WTC11 (cell line): Measurements from ENCODE around the gene CENPT.

Experiments
- CTCF ChIP-seq: fragments of 200-600 bp; IDR thresholded peaks from 2 replicates; pipeline ENCODE4 v1.8.0; 2022; ENCODE audit warnings: antibody characterized with exemption
- KAT7 ChIP-seq: sonication (generic); formaldehyde crosslinking; IDR thresholded peaks from 2 replicates; pipeline ENCODE4 v1.8.1; 2023; ENCODE audit warnings: missing genetic modification reagents, mild to moderate bottlenecking, borderline replicate concordance
- NFYB ChIP-seq: sonication (generic); formaldehyde crosslinking; conservative IDR thresholded peaks from 2 replicates; pipeline ENCODE4 v1.8.0; 2022; ENCODE audit warnings: low read depth, missing genetic modification reagents
- NR1H2 ChIP-seq: sonication (generic); formaldehyde crosslinking; IDR thresholded peaks from 2 replicates; pipeline ENCODE4 v1.9.0; 2021; ENCODE audit warnings: mild to moderate bottlenecking, moderate library complexity, missing genetic modification reagents
- SMAD3 ChIP-seq: sonication (generic); formaldehyde crosslinking; IDR thresholded peaks from 2 replicates; pipeline ENCODE4 v1.8.0; 2022; ENCODE audit warnings: missing genetic modification reagents, mild to moderate bottlenecking, borderline replicate concordance
- SMAD4 ChIP-seq: sonication (generic); formaldehyde crosslinking; IDR thresholded peaks from 2 replicates; pipeline ENCODE4 v1.8.0; 2022; ENCODE audit warnings: mild to moderate bottlenecking, missing genetic modification reagents
- ZNF671 ChIP-seq: fragments of 250-450 bp; sonication (Bioruptor Pico); IDR thresholded peaks from 2 replicates; pipeline ENCODE4 v1.8.0; 2021; ENCODE audit warnings: mild to moderate bottlenecking
- TF ChIP-seq, protein P1 (sequence below): sonication (generic); formaldehyde crosslinking; IDR thresholded peaks from 2 replicates; pipeline ENCODE4 v1.8.0; 2022; ENCODE audit warnings: mild to moderate bottlenecking, missing genetic modification reagents
- TF ChIP-seq, protein P2 (sequence below): sonication (generic); formaldehyde crosslinking; IDR thresholded peaks from 2 replicates; pipeline ENCODE4 v1.8.0; 2023; ENCODE audit warnings: mild to moderate bottlenecking, missing genetic modification reagents

GRCh38 chr16:67804853-67805542 lies 42.5 kb downstream of the CENPT start:
- TF ChIP-seq ZNF671 (CRISPR knock-in tag) (no peak), KAT7 (CRISPR knock-in tag) (no peak), SMAD3 (CRISPR knock-in tag) (no peak), SMAD4 (no peak), CTCF (no peak), NFYB (CRISPR knock-in tag) (no peak), NR1H2 (CRISPR knock-in tag) (no peak)
- TF ChIP-seq, protein P1, sequence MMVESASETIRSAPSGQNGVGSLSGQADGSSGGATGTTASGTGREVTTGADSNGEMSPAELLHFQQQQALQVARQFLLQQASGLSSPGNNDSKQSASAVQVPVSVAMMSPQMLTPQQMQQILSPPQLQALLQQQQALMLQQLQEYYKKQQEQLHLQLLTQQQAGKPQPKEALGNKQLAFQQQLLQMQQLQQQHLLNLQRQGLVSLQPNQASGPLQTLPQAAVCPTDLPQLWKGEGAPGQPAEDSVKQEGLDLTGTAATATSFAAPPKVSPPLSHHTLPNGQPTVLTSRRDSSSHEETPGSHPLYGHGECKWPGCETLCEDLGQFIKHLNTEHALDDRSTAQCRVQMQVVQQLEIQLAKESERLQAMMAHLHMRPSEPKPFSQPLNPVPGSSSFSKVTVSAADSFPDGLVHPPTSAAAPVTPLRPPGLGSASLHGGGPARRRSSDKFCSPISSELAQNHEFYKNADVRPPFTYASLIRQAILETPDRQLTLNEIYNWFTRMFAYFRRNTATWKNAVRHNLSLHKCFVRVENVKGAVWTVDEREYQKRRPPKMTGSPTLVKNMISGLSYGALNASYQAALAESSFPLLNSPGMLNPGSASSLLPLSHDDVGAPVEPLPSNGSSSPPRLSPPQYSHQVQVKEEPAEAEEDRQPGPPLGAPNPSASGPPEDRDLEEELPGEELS (CRISPR knock-in tag) = no peak
- TF ChIP-seq, protein P2, sequence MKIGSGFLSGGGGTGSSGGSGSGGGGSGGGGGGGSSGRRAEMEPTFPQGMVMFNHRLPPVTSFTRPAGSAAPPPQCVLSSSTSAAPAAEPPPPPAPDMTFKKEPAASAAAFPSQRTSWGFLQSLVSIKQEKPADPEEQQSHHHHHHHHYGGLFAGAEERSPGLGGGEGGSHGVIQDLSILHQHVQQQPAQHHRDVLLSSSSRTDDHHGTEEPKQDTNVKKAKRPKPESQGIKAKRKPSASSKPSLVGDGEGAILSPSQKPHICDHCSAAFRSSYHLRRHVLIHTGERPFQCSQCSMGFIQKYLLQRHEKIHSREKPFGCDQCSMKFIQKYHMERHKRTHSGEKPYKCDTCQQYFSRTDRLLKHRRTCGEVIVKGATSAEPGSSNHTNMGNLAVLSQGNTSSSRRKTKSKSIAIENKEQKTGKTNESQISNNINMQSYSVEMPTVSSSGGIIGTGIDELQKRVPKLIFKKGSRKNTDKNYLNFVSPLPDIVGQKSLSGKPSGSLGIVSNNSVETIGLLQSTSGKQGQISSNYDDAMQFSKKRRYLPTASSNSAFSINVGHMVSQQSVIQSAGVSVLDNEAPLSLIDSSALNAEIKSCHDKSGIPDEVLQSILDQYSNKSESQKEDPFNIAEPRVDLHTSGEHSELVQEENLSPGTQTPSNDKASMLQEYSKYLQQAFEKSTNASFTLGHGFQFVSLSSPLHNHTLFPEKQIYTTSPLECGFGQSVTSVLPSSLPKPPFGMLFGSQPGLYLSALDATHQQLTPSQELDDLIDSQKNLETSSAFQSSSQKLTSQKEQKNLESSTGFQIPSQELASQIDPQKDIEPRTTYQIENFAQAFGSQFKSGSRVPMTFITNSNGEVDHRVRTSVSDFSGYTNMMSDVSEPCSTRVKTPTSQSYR = no peak
